ENCODE measurements around the gene CCDC14. TPM values are rescaled to one million over a fixed set of nuclear protein-coding genes. Genes with fewer than 3 reads are reported as not detected.

Gene CCDC14
- total RNA-seq, 4 donors from 2014 or later: 12.3 to 98.4 (median 63.0) TPM

GRCh38 chr3:123948449-123948848, 12.6 kb downstream of the CCDC14 start:
- Histone ChIP-seq H3K27me3 (no peaks in the 10 kb centered on the region), H3K9me3 (no peaks in the 10 kb centered on the region), H3K4me1 (no peaks in the 10 kb centered on the region), H3K27ac (no peak overlapping the region), H3K4me3 (no peak overlapping the region), H3K36me3 (no peaks in the 10 kb centered on the region)
- TF ChIP-seq CTCF (IDR thresholded peaks at IDR 0.05) (no peak), POLR2A (IDR thresholded peaks at IDR 0.05) (no peak)
- no peak for DNase-seq
- intact Hi-C loops (cut with DNase I; ENCODE audit: low total_unique reads): no loop called here

- H3K27me3 ChIP-seq: no peaks in the 10 kb centered on the region
- no peaks in the 10 kb centered on the region for H3K9me3 ChIP-seq
- no peaks in the 10 kb centered on the region for H3K4me1 ChIP-seq
- no peak overlapping the region for H3K4me3 ChIP-seq
- DNase-seq: no peak
- TF ChIP-seq POLR2A (IDR thresholded peaks at IDR 0.05) (no peak), CTCF (IDR thresholded peaks at IDR 0.05) (no peak)
- intact Hi-C loops (cut with DNase I; ENCODE audit: low total_unique reads): no loop called here
- H3K36me3 ChIP-seq: no peaks in the 10 kb centered on the region
- no peak overlapping the region for H3K27ac ChIP-seq
Observed at GRCh38 chr3:123947482-123947881, 13.5 kb downstream of the CCDC14 start.

GRCh38 chr3:123941542-123941941, 19.5 kb downstream of the CCDC14 start:
- no peaks in the 10 kb centered on the region for H3K9me3 ChIP-seq
- no peaks in the 10 kb centered on the region for H3K27me3 ChIP-seq
- intact Hi-C loops (cut with DNase I; ENCODE audit: low total_unique reads): no loop called here
- H3K27ac ChIP-seq: no peak overlapping the region
- no peaks in the 10 kb centered on the region for H3K36me3 ChIP-seq
- H3K4me3 ChIP-seq: no peak overlapping the region
- no peak for DNase-seq
- no peak for TF ChIP-seq CTCF (IDR thresholded peaks at IDR 0.05)
- TF ChIP-seq POLR2A (IDR thresholded peaks at IDR 0.05): no peak
- H3K4me1 ChIP-seq: no peaks in the 10 kb centered on the region

GRCh38 chr3:123941121-123941520, 19.9 kb downstream of the CCDC14 start:
- intact Hi-C loops (cut with DNase I; ENCODE audit: low total_unique reads): no loop called here
- H3K9me3 ChIP-seq: no peaks in the 10 kb centered on the region
- DNase-seq: no peak
- TF ChIP-seq CTCF (IDR thresholded peaks at IDR 0.05): peak in 3 of 4 experiments; percentile 9 to 21 (median 15)
- no peak for TF ChIP-seq POLR2A (IDR thresholded peaks at IDR 0.05)
- H3K36me3 ChIP-seq: no peaks in the 10 kb centered on the region
- H3K27ac ChIP-seq: peak overlapping the region in 1 of 2 donors; percentile 35
- H3K4me1 ChIP-seq: no peaks in the 10 kb centered on the region
- H3K27me3 ChIP-seq: no peaks in the 10 kb centered on the region
- H3K4me3 ChIP-seq: no peak overlapping the region

- Histone ChIP-seq H3K27me3 (no peaks in the 10 kb centered on the region), H3K4me3 (no peak overlapping the region), H3K4me1 (no peaks in the 10 kb centered on the region), H3K36me3 (no peaks in the 10 kb centered on the region), H3K27ac (no peak overlapping the region), H3K9me3 (no peaks in the 10 kb centered on the region)
- TF ChIP-seq CTCF (IDR thresholded peaks at IDR 0.05) (no peak), POLR2A (IDR thresholded peaks at IDR 0.05) (no peak)
- intact Hi-C loops (cut with DNase I; ENCODE audit: low total_unique reads): no loop called here
- DNase-seq: no peak
Observed at GRCh38 chr3:123939706-123940105, 21.3 kb downstream of the CCDC14 start.
